Karpas-422 (cell line): Measurements from ENCODE around the gene OSBPL8. TPM values are rescaled to one million over a fixed set of nuclear protein-coding genes. Genes with fewer than 3 reads are reported as not detected.
A peak's percentile ranks its signal among the peaks of the same experiment; 100 is the strongest.

Experiments used
- DNase-seq: peaks from one replicate; pipeline ENCODE4 v3.0.0-alpha.2; 2015
- H2AFZ ChIP-seq: fragments of 200-600 bp; sonication (generic); 2 replicates; pipeline ENCODE4 v1.6.1; 2014; ENCODE audit warnings: antibody characterized with exemption, low read length, mixed read lengths
- H3K27ac ChIP-seq: fragments of 200-600 bp; sonication (generic); 2 replicates; pipeline ENCODE4 v1.5.1; 2014; ENCODE audit warnings: mild to moderate bottlenecking, low read length, moderate library complexity
- H3K27me3 ChIP-seq: fragments of 200-600 bp; sonication (generic); 2 replicates; pipeline ENCODE4 v1.6.1; 2014; ENCODE audit warnings: low read length, mixed read lengths
- H3K36me3 ChIP-seq: fragments of 200-600 bp; sonication (generic); 2 replicates; pipeline ENCODE4 v1.6.1; 2014; ENCODE audit warnings: low read length, mixed read lengths; ENCODE audit not compliant: insufficient read depth
- H3K4me1 ChIP-seq: fragments of 200-600 bp; sonication (generic); 2 replicates; pipeline ENCODE4 v1.6.1; 2014; ENCODE audit warnings: mild to moderate bottlenecking, low read length, mixed read lengths
- H3K4me2 ChIP-seq: fragments of 200-600 bp; sonication (generic); 2 replicates; pipeline ENCODE4 v1.6.1; 2014; ENCODE audit warnings: low read length, low read depth, mild to moderate bottlenecking; ENCODE audit not compliant: poor library complexity, severe bottlenecking
- H3K4me3 ChIP-seq: fragments of 200-600 bp; sonication (generic); 2 replicates; pipeline ENCODE4 v1.5.1; 2014; ENCODE audit warnings: mild to moderate bottlenecking, antibody characterized with exemption, low read length, mixed read lengths
- H3K79me2 ChIP-seq: fragments of 200-600 bp; sonication (generic); 2 replicates; pipeline ENCODE4 v1.6.1; 2014; ENCODE audit warnings: mild to moderate bottlenecking, low read length, mixed read lengths
- H3K9ac ChIP-seq: fragments of 200-600 bp; sonication (generic); 2 replicates; pipeline ENCODE4 v1.6.0; 2014; ENCODE audit warnings: low read length
- H3K9me2 ChIP-seq: fragments of 200-600 bp; sonication (generic), shearing (Covaris generic); replicated peaks from 2 replicates; pipeline ENCODE4 v1.6.0; 2014; ENCODE audit warnings: mild to moderate bottlenecking, low read length, moderate library complexity; ENCODE audit not compliant: insufficient read depth
- H3K9me3 ChIP-seq: fragments of 300-700, 200-600 bp; sonication (generic); 2 replicates; pipeline ENCODE4 v1.6.1; 2014; ENCODE audit warnings: low read length, mixed read lengths
- H4K20me1 ChIP-seq: fragments of 200-600 bp; sonication (generic); 2 replicates; pipeline ENCODE4 v1.6.1; 2014; ENCODE audit warnings: mild to moderate bottlenecking, antibody characterized with exemption, low read length, low read depth; ENCODE audit not compliant: insufficient read depth
- total RNA-seq: library from RNA; depleted of rRNA; stranded (reverse); fragments of >200 nt; shearing (Covaris generic); gene quantifications from 2 replicates; pipeline ENCODE4 v1.2.3, GENCODE V29; 2014; ENCODE audit warnings: low replicate concordance

The OSBPL8 gene
- total RNA-seq, 1 experiment from 2014 or later: 116 TPM

- Histone ChIP-seq H3K79me2 (peaks cover 4% of the 10 kb centered on the region; the same call in 1 of the 2 replicates), H3K9ac (no peak overlapping the region), H3K4me2 (no peak overlapping the region), H3K9me3 (no peaks in the 10 kb centered on the region), H4K20me1 (no peaks in the 10 kb centered on the region), H3K4me1 (no peaks in the 10 kb centered on the region), H3K4me3 (no peak overlapping the region), H3K9me2 (no peaks in the 10 kb centered on the region), H2AFZ (no peak overlapping the region), H3K27ac (no peak overlapping the region), H3K27me3 (no peaks in the 10 kb centered on the region), H3K36me3 (peaks cover 24% of the 10 kb centered on the region)
- no peak for DNase-seq
These were observed 199.3 kb downstream of the OSBPL8 start for GRCh38 chr12:76360316-76360715.

GRCh38 chr12:76356071-76356470, 203.5 kb downstream of the OSBPL8 start:
- Histone ChIP-seq H4K20me1 (no peaks in the 10 kb centered on the region), H3K27ac (no peak overlapping the region), H3K9ac (no peak overlapping the region), H3K9me3 (no peaks in the 10 kb centered on the region), H3K4me3 (no peak overlapping the region), H3K79me2 (no peaks in the 10 kb centered on the region), H2AFZ (no peak overlapping the region), H3K4me1 (no peaks in the 10 kb centered on the region), H3K36me3 (peaks cover 19% of the 10 kb centered on the region), H3K27me3 (no peaks in the 10 kb centered on the region), H3K9me2 (no peaks in the 10 kb centered on the region), H3K4me2 (no peak overlapping the region)
- DNase-seq: no peak

- H3K79me2 ChIP-seq: peaks cover 13% of the 10 kb centered on the region
- peak within 1 kb of the TSS; percentile 83 for H3K4me2 ChIP-seq
- peak within 1 kb of the TSS; percentile 86 for H3K9ac ChIP-seq
- H3K4me1 ChIP-seq: peaks cover 19% of the 10 kb centered on the region
- peak; percentile 98 for DNase-seq
- no peaks in the 10 kb centered on the region for H3K9me2 ChIP-seq
- no peaks in the 10 kb centered on the region for H4K20me1 ChIP-seq
- no peaks in the 10 kb centered on the region for H3K9me3 ChIP-seq
- peak within 1 kb of the TSS; percentile 17; the same call in 1 of the 2 replicates for H2AFZ ChIP-seq
- no peaks in the 10 kb centered on the region for H3K27me3 ChIP-seq
- H3K36me3 ChIP-seq: no peaks in the 10 kb centered on the region
- H3K27ac ChIP-seq: peak within 1 kb of the TSS; percentile 78
- H3K4me3 ChIP-seq: peak within 1 kb of the TSS; percentile 82
These were observed 211.3 kb downstream of the OSBPL8 start, which contains the start of gene BBS10 for GRCh38 chr12:76348079-76348901. Gene BBS10, minus strand, starts transcription at chr12:76348415. Its CDS starts 57 bp downstream, at chr12:76348358.

GRCh38 chr12:76346798-76347420, 212.7 kb downstream of the OSBPL8 start:
- H3K9me3 ChIP-seq: no peaks in the 10 kb centered on the region
- peak; percentile 75 for DNase-seq
- H3K27ac ChIP-seq: peak overlapping the region; percentile 78; the same call in 1 of the 2 replicates

GRCh38 chr12:76346236-76346635, 213.3 kb downstream of the OSBPL8 start:
- peaks cover 19% of the 10 kb centered on the region for H3K4me1 ChIP-seq
- no peaks in the 10 kb centered on the region for H3K9me2 ChIP-seq
- no peaks in the 10 kb centered on the region for H3K27me3 ChIP-seq
- no peaks in the 10 kb centered on the region for H3K36me3 ChIP-seq
- DNase-seq: no peak
- no peak overlapping the region for H2AFZ ChIP-seq
- no peak overlapping the region for H3K9ac ChIP-seq
- no peak overlapping the region for H3K4me3 ChIP-seq
- no peak overlapping the region for H3K27ac ChIP-seq
- no peak overlapping the region for H3K4me2 ChIP-seq
- H3K9me3 ChIP-seq: no peaks in the 10 kb centered on the region
- no peaks in the 10 kb centered on the region for H4K20me1 ChIP-seq
- peaks cover 13% of the 10 kb centered on the region for H3K79me2 ChIP-seq

More at GRCh38 chr12:76346798-76347420, 212.7 kb downstream of the OSBPL8 start:
- no peaks in the 10 kb centered on the region for H3K27me3 ChIP-seq
- H2AFZ ChIP-seq: no peak overlapping the region
- H3K4me1 ChIP-seq: peaks cover 19% of the 10 kb centered on the region
- H4K20me1 ChIP-seq: no peaks in the 10 kb centered on the region
- H3K79me2 ChIP-seq: peaks cover 13% of the 10 kb centered on the region
- H3K4me2 ChIP-seq: peak overlapping the region; percentile 83
- peak overlapping the region; percentile 86 for H3K9ac ChIP-seq
- no peaks in the 10 kb centered on the region for H3K9me2 ChIP-seq
- no peaks in the 10 kb centered on the region for H3K36me3 ChIP-seq
- peak overlapping the region; percentile 82 for H3K4me3 ChIP-seq

- Histone ChIP-seq H4K20me1 (no peaks in the 10 kb centered on the region), H3K4me2 (no peak overlapping the region), H3K9ac (no peak overlapping the region), H3K36me3 (no peaks in the 10 kb centered on the region), H3K4me3 (no peak overlapping the region), H3K9me3 (no peaks in the 10 kb centered on the region), H3K9me2 (no peaks in the 10 kb centered on the region), H2AFZ (no peak overlapping the region), H3K27ac (no peak overlapping the region), H3K79me2 (peaks cover 13% of the 10 kb centered on the region), H3K4me1 (peaks cover 23% of the 10 kb centered on the region), H3K27me3 (no peaks in the 10 kb centered on the region)
- no peak for DNase-seq
These were observed 214.0 kb downstream of the OSBPL8 start for GRCh38 chr12:76345569-76345968.

- Histone ChIP-seq H4K20me1 (no peaks in the 10 kb centered on the region), H2AFZ (no peak overlapping the region), H3K27ac (no peak overlapping the region), H3K4me1 (peaks cover 5% of the 10 kb centered on the region), H3K4me2 (no peak overlapping the region), H3K9me3 (no peaks in the 10 kb centered on the region), H3K4me3 (no peak overlapping the region), H3K79me2 (no peaks in the 10 kb centered on the region; the same call in 1 of the 2 replicates), H3K9ac (no peak overlapping the region), H3K9me2 (no peaks in the 10 kb centered on the region), H3K36me3 (no peaks in the 10 kb centered on the region), H3K27me3 (no peaks in the 10 kb centered on the region)
- no peak for DNase-seq
These were observed 218.0 kb downstream of the OSBPL8 start for GRCh38 chr12:76341436-76342030.
